Measurements from ENCODE around the gene WNT7B. TPM values are rescaled to one million over a fixed set of nuclear protein-coding genes. Genes with fewer than 3 reads are reported as not detected.

Gene WNT7B
- total RNA-seq, 1 donor from 2014 or later, result 5.4 TPM

DNA sequence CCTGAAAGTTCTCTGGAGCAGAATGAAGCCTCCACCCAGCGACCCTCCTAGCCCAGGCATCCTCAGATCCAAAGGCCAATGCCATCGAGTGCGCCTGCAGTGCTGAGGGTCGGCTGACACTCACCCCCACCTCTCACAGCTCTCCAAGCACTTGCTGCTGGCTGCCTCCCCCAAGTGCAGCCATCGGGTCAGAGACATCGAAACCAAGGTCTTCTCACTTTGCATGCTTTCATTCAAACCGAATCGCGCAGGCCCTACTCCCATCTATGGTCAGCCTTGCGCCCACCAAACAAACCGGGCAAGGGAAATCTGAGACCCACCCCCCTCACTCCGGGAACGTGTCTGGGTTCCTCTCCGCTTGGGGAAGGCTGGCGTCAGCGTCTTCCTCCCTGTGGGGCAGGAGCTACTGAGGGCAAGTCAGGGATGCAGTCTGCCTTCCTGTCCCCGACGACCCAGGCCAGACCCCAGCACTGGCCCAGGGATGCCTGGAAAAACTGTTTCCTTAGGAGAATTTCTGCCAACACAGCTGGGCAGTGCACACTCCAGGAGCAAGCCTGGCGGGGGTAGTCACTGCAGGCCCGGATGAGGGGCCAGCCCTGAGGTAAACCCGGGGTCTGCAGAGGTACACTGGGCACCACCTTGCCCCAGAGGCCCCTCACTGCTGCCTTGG, 7.0 kb downstream of the WNT7B start:
- no peak for DNase-seq
- H3K4me1 ChIP-seq, result peaks cover 10% of the 10 kb centered on the region
- intact Hi-C loops (cut with DNase I), result loop anchor here (5.0 kb wide), 1 partner anchor 328 kb away; no protein-coding TSS in a partner anchor

DNA sequence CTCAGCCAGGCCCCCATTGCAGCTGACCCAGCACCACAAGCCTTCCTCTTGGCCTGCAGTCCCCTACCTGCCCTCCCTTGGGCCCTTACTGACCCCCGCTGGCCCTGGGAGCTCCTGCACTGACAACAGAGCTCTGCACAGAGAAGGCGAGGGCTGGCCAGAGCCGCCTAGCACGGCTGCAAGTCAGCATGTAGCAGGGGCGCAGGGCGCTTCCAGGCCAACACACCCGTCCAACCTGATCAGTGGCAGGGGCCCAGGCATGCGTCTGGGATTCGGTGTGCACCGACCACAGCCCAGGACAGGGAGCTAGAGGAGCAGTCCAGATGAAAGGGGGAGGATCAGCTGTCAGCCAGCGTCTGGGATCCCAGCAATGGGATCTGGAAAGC, 7.6 kb downstream of the WNT7B start:
- TF ChIP-seq, protein P1, sequence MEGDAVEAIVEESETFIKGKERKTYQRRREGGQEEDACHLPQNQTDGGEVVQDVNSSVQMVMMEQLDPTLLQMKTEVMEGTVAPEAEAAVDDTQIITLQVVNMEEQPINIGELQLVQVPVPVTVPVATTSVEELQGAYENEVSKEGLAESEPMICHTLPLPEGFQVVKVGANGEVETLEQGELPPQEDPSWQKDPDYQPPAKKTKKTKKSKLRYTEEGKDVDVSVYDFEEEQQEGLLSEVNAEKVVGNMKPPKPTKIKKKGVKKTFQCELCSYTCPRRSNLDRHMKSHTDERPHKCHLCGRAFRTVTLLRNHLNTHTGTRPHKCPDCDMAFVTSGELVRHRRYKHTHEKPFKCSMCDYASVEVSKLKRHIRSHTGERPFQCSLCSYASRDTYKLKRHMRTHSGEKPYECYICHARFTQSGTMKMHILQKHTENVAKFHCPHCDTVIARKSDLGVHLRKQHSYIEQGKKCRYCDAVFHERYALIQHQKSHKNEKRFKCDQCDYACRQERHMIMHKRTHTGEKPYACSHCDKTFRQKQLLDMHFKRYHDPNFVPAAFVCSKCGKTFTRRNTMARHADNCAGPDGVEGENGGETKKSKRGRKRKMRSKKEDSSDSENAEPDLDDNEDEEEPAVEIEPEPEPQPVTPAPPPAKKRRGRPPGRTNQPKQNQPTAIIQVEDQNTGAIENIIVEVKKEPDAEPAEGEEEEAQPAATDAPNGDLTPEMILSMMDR (IDR thresholded peaks at IDR 0.05), result no peak
- ATAC-seq, result no peak
- Histone ChIP-seq H3K4me3 (no peak overlapping the region), H3K27ac (no peak overlapping the region), H3K9me3 (no peaks in the 10 kb centered on the region), H3K4me1 (peaks cover 9% of the 10 kb centered on the region), H3K36me3 (no peaks in the 10 kb centered on the region), H3K27me3 (peaks cover 70% of the 10 kb centered on the region)
- intact Hi-C loops (cut with DNase I), result no loop called here
- no peak for DNase-seq

More for the DNA sequence above, 7.0 kb downstream of the WNT7B start:
- Histone ChIP-seq H3K27me3 (peaks cover 76% of the 10 kb centered on the region), H3K27ac (no peak overlapping the region), H3K9me3 (no peaks in the 10 kb centered on the region), H3K4me3 (no peak overlapping the region), H3K36me3 (no peaks in the 10 kb centered on the region)
- no peak for ATAC-seq
- TF ChIP-seq, protein P1 (IDR thresholded peaks at IDR 0.05), result no peak

DNA sequence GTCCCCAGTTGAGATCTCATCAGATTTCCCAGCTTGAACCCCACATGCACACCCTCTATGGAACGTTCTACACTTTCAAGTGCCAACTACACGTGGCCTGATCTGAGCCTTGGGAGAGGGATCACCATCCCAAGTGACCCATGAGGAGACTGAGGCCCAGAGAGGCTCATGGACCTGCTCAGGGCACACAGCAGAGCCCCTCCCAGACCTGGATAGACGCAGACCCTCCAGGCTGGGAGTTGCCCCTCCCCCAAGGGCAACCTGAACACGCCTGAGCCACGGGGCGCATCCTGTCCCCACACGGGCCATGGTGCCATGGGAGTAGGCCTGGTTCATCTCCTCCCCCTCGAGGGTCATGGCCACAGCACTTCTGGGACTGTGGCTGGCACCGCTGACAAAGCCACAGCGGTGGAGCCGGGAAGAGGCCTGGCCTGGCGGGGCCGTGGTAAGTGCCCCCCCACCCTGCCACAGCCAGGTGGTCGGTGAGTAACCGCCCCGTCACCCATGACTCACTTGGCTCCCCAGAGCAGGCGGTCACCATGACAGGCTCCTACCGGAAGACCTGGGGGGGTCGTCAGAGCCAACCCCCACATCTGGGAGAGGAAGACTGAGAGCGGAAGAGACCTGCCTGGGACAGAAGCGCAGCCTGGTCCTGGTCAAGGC, 8.1 kb downstream of the WNT7B start:
- peaks cover 65% of the 10 kb centered on the region for H3K27me3 ChIP-seq
- intact Hi-C loops (cut with DNase I), result no loop called here
- no peak overlapping the region for H3K27ac ChIP-seq
- no peaks in the 10 kb centered on the region for H3K36me3 ChIP-seq
- ATAC-seq, result no peak
- TF ChIP-seq, protein P1 (IDR thresholded peaks at IDR 0.05), result no peak
- H3K4me1 ChIP-seq, result peaks cover 9% of the 10 kb centered on the region
- no peak for DNase-seq
- no peaks in the 10 kb centered on the region for H3K9me3 ChIP-seq
- no peak overlapping the region for H3K4me3 ChIP-seq

DNA sequence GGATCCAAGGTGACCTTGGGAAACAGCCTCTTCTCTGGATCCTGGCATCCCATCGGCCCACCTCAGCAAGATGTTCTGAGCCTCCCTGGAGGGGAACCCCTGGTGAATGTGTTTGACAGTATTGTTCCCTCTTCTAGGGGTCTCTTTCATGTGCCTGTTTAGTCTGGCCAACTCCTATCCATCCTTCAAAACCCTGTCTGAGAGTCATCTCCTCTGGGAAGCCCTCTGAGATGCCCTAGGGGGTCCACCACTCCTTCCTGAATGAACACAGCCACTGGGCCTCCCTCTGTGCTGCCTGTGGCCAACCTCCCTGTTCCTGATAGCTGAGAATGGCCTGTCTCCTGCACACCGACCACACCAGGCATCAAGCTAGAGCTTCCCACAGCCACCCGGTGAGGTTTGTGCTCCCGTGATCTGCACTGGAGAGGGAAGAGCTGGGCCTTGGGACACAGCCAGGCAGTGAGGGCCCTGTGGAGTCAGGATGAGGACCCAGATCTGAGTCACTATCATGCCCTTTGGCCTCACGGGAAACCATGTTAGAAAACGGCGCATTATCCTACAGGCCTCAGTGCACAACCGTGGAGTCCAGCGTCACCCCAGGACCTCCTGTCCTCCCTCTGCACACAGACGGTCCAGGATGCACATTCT, 8.8 kb downstream of the WNT7B start:
- Histone ChIP-seq H3K9me3 (no peaks in the 10 kb centered on the region), H3K4me1 (peaks cover 9% of the 10 kb centered on the region), H3K36me3 (no peaks in the 10 kb centered on the region), H3K4me3 (no peak overlapping the region), H3K27ac (no peak overlapping the region), H3K27me3 (peaks cover 58% of the 10 kb centered on the region)
- DNase-seq (no peak), ATAC-seq (no peak)
- TF ChIP-seq, protein P1 (IDR thresholded peaks at IDR 0.05), result no peak
- intact Hi-C loops (cut with DNase I), result no loop called here

DNA sequence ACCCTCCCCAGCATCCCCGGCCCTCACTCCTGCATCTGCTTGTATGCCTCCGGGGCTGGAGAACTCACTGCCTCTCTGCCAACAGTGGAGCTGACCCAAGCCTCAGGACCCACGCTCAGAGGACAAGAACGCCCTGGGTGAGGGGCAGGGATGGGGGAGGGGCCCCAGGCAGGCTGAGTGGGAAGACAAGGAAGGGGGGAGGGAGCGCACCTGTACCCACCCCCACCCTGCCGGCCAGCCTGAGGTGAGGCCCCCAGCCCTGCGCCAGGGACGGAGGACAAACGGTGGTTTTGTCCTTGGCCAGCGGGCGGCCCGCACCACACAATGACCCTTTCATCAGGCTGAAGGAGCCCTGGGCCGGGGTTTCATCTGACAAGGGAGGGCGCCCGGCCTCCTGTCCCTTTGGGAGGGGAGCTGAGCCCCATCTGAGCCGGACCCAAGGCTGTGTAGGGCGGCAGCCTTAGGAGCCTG, 10.0 kb downstream of the WNT7B start:
- no peaks in the 10 kb centered on the region for H3K36me3 ChIP-seq
- ATAC-seq, result no peak
- intact Hi-C loops (cut with DNase I), result no loop called here
- H3K4me3 ChIP-seq, result no peak overlapping the region
- H3K9me3 ChIP-seq, result no peaks in the 10 kb centered on the region
- DNase-seq, result no peak
- no peak overlapping the region for H3K27ac ChIP-seq
- peaks cover 9% of the 10 kb centered on the region for H3K4me1 ChIP-seq
- H3K27me3 ChIP-seq, result peaks cover 46% of the 10 kb centered on the region
- TF ChIP-seq, protein P1 (IDR thresholded peaks at IDR 0.05), result no peak
